Activated CD8-positive, alpha-beta memory T cell treated with anti-CD3 and anti-CD28 coated beads, Interleukin-2, amount 50 U/mL, for 24 hours (primary cell): ENCODE data around the gene NOP53.
A peak's percentile ranks its signal among the peaks of the same experiment; 100 is the strongest.
"Not testable (repeated sequence)": the region's sequence is repeated elsewhere in the genome, so short reads cannot be mapped to it uniquely, and the experiment has no call there.

ENCODE experiments used
- DNase-seq: peaks from one replicate; pipeline ENCODE4 v3.0.0-alpha.2; 2020; ENCODE audit errors: extremely low read depth

NOP53 gene

DNA sequence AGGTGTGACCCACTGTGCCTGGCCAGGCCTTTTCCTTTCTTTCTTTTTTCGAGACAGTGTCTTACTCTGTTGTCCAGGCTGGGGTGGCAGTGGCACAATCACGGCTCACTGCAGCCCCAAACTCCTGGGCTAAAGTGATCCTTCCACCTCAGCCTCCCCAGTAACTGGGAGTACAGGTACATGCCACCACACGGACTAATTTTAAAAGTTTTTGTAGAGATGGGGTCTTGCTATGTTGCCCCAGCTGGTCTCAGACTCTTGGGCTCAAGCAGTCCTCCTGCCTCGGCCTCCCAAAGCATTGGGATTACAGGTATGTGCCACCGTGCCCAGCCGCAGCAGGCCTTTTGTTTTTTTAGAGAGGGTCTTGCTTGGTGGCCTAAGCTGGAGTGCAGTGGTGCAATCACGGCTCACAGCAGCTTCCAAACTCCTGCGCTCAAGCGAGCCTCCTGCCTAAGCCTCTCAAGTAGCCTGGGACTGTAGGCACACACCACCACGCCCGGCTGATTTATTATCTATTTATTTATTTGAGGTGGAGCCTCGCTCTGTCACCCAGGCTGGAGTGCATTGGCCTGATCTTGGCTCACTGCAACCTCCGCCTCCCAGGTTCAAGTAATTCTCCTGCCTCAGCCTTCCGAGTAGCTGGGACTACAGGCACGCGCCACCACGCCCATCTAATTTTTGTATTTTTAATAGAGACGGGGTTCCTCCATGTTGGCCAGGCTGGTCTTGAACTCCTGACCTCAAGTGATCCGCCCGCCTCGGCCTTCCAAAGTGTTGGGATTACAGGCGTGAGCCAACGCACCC lies 32.1 kb downstream of the NOP53 start:
- not testable (repeated sequence) for DNase-seq

DNA sequence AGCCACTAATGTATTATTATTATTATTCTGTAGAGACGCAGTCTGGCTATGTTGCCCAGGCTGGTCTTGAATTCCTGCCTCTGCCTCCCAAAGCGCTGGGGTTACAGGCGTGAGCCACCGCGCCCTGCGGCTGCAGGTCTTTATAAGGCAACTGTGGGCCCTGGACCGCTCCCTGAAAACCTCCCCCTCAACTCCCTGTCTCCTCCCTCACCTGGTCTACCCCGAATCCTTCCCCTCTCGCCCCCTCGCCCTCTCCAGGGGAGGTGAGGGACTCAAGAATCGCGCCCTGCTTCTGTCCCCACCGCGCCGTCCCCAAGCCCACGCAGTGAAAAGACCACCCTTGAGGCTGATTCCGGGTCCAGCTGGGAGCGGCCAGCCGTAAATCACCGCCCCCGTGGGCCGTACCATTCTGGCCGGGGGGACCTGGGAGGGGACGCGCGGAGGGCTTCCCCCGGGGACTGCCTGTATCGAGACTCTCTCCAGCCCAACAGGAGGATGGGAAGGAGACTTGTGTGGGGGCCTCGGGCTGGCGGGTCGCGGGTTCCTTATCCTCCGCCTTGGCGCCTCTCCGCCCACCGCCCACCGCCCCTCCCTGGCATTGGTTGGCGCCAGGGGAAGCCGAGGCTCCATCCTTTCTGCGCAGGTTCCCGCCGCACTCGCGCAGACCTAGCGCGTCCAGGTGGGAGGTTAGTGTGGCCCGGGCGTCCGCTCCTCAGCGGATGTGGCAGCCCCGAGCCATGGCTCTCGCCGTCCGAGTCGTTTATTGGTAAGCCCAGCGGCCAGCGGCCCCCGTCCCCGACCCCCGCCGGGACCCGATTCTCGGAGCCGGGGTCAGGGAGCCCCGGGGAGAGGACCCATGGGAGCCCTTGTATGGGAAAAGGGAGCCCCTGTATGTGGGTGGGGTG lies 33.0 kb downstream of the NOP53 start, which contains the start of gene SELENOW:
TSS of gene SELENOW (plus strand) at position 655 of the 905 bp plus-strand sequence. CDS start at position 738, 83 bp downstream.
- DNase-seq: peak; percentile 51

DNA sequence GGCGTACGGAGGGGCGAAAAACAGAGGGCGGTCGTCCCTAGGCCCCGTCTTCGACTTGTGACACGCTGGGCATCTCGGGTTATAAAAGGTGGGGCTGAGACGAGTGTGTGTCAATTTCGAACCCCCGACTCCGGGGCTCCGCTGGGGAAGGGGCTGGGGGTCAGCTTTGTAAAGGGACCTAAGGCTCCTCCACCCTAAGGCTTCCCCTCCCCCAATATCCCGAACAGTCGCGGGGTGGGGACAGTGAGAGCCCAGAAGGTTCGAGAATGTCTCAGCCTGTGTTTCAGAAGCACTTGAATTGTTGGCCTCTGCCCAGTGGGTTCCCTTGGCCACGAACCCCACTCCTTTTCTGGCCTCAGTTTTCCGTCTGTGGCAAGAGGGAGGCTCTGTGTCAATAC lies 33.6 kb downstream of the NOP53 start:
- DNase-seq: no peak

DNA sequence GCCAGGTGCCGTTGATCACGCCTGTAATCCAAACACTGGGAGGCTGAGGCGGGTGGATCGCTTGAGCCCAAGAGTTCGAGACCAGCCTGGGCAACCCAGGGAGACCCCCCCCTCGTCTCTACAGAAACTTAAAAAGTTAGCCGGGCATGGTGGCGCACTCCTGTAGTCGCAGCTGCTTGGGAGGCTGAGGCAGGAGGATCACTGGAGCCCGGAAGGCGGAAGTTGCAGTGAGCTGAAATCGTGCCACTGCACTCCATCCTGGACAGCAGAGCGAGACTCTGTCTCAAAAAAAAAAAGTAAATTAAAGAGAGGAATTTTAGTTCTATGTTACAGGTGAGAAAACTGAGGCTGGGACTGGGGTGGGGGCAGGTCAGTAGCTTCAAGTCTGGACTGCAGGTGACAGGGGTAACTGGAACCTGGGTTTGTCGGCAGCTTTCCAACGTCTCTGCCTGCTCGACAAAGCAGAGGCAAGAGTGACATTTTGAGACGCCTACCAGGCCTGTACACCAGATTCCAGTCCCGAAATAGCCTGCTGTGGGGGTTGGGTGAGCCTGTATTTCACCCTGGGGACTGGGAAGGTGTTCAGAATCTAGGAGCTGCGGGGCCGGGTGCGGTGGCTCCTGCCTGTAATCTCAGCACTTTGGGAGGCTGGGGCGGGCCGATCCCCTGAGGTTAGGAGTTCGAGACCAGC lies 34.3 kb downstream of the NOP53 start:
- no peak for DNase-seq

DNA sequence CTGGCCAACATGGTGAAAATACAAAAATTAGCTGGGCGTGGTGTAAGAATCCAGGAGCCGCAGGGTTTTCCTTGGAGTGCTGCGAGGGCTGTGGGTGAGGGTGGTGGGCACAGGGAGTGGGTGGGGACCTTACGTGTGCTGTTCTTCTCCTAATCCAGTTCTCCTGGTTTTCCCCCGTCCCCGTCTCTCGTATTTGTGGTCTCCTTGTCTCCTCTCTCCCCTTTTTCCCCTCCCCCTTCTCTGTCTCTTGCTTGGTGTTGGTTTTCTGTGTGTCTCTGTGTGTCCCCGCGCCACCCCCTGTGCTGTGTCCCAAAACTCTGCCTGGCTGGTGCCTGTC lies 34.8 kb downstream of the NOP53 start:
- no peak for DNase-seq

DNA sequence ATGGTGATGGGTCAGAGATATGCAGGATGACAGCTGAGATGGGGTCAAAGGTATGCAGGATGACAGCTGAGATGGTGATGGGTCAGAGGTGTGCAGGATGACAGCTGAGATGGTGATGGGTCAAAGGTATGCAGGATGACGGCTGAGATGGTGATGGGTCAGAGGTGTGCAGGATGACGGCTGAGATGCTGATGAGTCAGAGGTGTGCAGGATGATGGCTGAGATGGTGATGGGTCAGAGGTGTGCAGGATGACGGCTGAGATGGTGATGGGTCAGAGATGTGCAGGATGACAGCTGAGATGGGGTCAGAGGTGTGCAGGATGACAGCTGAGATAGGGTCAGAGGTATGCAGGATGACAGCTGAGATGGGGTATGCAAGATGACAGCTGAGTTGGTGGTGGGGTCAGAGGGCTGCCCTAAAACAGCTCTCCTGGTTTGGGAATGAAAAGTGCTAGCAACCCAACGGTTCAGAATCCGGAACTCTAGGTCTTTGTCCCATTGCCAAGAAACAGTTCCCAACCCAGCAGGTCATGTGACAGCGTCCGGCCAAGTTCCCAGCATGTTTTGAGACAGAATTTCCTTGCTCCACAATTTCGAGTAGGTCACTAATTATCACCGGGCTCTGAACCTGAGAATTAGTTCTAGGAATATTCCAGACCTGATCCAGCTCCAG lies 36.4 kb downstream of the NOP53 start:
- no peak for DNase-seq

DNA sequence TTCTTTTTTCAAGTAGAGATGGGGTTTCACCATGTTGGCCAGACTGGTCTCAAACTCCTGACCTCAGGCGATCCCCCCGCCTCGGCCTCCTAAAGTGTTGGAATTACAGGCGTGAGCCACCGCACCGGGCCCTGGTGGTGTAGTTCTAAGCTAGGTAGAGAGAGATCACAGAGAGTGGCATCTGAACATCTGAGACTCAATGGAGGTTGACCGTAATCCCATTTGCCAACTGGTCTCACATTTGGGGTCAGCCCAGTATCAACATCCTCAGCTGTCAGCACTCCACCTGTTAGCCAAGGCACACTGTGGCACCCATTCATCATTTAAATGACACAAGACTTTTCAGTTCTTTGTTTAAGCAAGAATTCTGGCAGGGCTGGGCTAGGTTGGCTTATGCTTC lies 41.2 kb downstream of the NOP53 start:
- DNase-seq: no peak

DNA sequence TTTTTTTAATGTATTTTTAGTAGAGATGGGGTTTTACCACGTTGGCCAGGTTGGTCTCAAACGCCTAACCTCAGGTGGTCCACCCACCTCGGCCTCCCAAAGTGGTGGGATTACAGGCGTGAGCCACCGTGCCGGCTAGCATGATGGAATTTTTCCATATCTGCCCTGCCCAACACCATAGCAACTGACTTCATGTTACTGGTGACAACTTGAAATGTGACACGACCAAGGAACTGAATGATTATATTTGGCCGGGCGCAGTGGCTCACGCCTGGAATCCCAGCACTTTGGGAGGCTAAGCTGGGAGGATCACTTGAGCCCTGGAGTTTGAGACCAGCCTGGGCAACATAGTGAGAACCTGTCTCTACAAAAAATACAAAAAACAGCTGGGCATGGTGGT lies 42.0 kb downstream of the NOP53 start:
- not testable (repeated sequence) for DNase-seq

DNA sequence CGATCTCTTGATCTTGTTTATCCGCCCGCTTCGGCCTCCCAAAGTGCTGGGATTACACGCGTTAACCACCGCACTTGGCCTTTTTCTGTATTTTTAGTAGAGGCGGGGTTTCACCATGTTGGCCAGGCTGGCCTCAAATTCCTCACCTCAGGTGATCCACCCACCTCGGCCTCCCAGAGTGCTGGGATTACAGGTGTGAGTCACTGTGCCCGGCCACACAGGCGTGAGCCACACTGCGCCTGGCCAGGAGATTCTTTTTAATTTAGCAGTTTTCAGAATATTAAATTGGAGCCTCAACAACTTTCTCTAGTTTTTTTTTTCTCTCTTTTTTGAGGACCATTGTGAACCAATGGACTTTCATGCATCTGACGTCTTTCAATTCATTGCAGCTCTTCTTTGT lies 44.5 kb downstream of the NOP53 start:
- not testable (repeated sequence) for DNase-seq

DNA sequence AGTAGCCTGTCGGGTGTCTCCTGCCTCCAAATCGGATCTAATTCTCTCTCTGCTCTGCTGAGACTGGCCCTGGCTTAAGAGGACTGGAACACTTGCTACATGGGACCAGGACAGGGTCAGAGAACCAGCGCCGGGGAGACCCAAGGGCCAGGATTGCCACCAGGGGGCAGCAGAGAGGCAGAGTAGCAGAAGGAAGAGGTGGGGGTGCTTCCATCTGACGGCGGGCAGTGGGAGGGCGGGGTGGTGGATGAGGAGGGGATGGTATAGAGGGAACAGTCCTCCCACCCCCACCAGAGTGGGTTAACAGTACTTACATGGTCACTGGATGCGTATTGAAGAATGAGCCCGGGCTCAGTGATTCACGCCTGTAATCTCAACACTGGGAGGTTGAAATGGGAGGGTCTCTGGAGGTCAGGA lies 45.1 kb downstream of the NOP53 start:
- DNase-seq: peak; percentile 68

DNA sequence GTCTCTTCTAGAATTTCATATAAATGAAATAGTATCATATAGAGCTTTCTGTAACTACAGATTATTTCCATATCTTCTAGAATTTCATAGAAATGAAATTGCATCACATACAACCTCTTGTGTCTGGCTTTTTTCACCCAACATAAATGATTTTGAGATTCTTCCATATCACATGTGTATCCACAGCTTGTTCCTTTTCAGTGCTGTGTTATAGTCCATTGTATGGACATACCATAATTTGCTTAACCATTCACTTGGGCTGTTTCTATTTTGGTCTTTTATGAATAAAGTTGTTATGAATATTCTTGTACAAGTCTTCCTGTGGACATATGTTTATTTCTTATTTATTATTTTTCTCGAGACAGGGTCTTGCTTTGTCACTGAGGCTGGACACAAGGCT lies 47.3 kb downstream of the NOP53 start:
- DNase-seq: no peak

DNA sequence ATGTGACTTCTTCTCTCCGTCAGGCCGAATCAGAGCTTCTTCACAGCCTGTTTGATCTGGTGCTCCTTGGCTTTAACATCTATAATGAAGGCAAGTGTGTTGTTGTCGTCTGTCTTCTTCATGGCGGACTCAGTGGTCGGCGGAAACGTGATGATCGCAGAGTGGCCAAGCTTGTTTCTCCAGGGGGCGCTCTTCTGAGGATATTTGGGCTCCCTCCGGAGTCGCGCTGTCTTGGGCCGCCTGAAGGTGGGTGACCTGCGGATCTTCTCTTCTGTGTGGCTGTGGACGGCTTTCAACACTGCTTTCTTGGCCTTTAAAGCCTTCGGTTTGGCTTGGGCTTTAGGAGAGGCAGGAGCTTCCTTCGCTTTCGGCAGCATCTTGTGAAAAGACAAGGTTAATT lies 49.2 kb downstream of the NOP53 start:
- no peak for DNase-seq

DNA sequence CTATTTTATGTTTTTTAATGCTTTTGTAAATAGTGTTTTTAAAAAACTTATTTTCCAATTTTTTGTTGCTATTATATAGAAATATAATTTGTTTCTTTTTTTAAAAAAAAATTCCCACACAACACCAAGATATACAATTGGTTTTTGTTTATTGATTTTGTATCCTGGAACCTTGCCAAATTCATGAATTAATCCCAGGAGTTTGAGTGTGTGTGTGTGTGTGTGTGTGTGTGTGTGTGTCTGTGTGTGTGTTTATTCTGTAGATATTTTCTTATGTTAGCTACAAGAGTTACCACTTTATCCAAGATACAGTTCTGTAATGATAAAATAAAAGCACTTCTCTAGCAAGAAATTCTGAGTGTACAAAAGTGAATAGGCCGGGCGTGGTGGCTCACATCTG lies 51.4 kb downstream of the NOP53 start:
- DNase-seq: no peak

DNA sequence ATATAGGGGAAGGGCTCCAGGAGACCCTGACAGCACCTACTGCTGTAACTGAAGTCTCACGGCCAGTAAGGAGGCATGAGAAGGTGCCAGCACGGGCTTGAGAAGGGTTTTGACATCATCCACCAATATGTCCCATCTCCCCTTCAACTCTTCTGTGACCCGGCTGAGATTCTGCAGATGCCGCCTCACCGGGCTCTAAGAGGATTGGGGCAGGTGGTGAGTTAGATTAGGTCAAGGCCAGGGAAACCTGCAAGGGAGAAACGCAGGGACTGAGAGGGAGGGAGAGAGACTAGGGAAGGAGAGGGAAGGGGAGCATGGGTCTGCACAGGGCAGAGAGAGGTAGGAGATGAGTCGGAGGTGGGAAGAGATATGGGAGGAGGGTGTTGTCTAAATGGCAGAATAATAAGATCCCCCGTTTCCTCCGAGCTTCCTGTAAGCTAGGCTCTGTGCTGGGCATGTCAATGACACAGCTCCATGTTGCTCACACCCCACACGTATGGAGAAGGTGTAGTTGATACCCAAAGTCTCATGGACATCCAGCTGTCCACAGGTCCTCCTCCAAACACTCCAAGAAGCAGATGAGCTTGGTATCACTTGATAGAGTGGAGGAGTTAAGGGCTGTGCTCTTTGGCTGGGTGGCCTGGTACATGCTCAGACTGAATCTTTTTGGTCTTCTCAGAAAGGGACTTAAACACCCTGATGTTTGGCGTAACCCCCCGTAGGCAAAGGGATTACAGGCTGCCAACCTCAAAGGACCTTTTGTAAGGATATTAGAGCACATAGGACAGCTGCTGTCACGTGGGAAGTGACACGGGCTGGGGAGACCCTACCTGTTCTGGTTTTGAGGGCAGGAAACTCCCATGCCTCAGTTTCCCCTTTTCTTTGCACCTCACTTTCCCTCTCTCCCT lies 52.9 kb downstream of the NOP53 start:
- DNase-seq: no peak

DNA sequence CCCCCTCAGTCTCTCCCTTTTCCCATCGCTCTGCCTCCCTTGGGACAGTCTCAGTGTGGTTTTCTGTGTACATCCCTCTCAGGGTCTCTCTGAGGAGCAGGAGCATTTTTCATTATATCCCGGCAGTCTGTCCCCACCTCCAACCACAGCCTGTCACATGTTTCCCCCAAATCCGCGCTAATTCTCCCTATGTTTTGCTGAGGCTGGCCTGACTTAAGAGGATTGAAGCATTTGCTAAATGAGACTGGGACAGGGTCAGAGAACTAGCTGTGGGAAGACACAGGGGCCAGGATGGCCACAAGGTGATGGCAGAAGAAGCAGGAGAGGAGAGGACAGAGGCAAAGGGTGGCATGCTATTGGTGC lies 53.5 kb downstream of the NOP53 start:
- no peak for DNase-seq

DNA sequence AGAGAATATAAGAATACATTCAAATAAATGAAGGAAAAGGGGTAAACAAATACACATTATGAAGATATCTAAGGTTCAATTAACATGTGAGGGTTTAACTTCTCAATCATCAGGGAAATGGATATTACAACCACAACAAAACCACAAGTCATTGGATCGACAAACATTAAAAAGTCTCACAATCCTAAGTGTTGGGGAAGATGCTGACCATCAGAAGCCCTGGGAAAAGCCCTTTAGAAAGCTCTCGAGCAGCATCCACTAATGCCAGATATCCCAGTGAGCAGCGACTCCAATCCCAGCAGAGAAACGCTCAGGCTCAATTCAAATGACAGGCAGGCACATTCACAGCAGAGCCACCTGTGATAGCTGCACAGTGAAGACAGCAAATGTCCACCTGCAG lies 55.9 kb downstream of the NOP53 start:
- no peak for DNase-seq

DNA sequence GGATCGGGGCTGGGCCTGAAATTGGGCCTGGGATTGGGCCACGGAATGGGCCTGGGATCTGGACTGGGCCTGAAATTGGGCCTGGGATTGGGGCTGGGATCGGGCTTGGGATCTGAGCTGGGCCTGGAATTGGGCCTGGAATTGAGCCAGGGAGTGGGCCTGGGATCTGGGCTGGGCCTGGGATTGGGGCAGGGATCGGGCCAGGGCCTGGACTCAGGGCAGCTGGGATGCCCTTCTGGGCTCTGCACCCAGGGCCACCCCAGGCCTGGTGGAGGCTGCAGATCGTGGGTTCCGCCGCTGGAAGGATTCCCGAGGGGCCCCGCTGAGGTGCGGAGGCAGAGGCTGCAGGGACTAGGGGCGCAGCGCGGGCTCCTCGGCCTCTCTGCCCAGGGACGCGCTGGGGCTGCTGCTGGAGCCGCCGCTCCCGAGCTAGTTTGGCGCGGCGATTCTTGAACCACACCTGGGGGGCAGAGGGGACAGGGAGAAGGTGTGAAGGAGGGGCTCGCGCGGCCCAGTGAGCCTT lies 57.2 kb downstream of the NOP53 start:
- DNase-seq: no peak

DNA sequence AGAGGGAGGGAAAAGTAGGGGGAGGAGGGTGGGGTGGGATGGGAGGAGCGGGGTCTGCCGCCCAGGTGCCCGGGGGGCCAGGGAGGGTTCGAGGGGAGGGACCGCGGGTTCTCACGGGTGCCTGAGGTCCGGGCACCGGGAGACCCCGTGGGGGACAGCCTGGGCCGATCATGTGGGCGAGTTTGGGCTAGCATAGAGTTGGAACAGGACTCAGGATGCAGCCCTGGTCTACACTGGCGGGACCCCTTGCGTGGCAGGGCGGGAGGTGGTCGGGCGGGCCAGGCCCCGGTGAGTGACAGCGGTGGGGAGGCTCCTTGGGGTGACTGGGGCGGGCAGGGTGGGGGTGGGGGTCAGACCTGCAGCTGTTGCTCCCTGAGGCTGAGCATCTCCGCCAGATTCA lies 57.8 kb downstream of the NOP53 start:
- DNase-seq: not testable (repeated sequence)

DNA sequence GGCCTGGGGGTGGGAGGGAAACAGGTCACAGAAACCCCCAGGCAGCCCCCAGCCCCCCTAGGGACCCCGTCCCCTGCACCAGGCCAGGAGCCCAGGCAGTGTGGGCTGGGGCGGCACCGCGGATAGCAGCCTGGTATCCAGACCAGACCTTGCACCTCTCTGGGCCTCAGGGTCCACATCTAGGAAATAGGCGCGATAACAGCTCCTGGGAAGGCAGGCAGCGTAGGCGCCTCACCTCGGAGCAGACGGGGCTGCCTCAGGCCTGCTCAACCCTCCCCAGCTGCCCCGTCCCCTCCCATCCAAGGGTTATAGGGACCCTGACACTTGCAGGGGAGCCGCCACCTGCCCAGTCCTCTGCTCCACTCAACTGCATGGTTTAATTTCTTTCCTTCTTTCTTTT lies 58.3 kb downstream of the NOP53 start:
- DNase-seq: not testable (repeated sequence)

DNA sequence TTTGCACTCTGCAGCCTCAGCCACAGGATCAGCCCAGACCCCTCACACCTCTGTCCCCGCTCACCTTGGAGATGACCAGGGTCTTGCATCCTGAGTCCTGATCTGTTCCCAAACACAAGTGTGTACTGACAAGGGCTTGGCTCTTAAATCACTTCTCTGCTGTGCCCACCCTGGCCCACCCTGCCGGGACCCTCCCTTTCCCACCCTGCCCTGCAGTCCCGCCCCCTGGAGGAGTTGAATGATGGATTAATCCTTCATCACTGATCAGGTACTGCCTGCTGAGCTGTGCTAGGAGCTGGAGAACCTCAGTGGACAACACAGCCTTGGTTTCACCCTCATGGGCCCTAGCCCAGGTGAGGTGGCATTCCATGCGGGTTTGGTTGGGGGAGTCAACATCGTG lies 59.1 kb downstream of the NOP53 start, which contains the start of gene TPRX1:
TSS of gene TPRX1 (minus strand) at position 101 of the 400 bp plus-strand sequence. CDS start at position 89, 12 bp downstream.
- DNase-seq: not testable (repeated sequence)
